Activated CD4-positive, alpha-beta T cell treated with anti-CD3 and anti-CD28 coated beads, Interleukin-2, Interleukin-6, amounts not matched to agents 100 ng/mL and 50 ng/mL, durations not matched to agents 16 hours and 8 hours (primary cell): Measurements from ENCODE around the gene ABHD10.
A peak's percentile ranks its signal among the peaks of the same experiment; 100 is the strongest.

Experiments
- DNase-seq: peaks from one replicate; pipeline ENCODE4 v3.0.0-alpha.2; 2020

ABHD10 gene

GRCh38 chr3:111967068-111967467 lies 11.8 kb upstream of the ABHD10 start:
- no peak for DNase-seq

GRCh38 chr3:111967651-111968274 lies 11.1 kb upstream of the ABHD10 start:
- peak; percentile 89 for DNase-seq

GRCh38 chr3:111968319-111969054 lies 10.3 kb upstream of the ABHD10 start:
- DNase-seq: no peak

DNA sequence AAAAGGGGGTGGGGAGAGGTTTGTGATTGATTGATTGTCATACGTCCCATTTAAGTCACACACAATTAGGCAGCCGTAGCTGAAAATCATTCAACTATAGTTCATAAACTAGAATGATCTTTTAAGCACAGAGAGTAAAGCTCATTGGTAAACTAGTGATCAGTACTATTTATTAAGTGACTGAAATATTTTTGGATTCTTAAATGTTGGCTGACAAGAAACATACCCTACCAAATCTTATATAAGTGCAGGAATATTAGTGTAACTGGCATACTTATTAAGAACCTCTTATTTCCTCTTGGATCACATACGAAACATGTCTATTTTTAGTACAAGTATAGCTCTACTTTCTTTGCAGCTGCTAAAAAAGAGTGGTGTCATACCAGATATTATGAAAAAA lies 8.4 kb upstream of the ABHD10 start:
- no peak for DNase-seq

GRCh38 chr3:111971533-111972130 lies 7.2 kb upstream of the ABHD10 start:
- no peak for DNase-seq

DNA sequence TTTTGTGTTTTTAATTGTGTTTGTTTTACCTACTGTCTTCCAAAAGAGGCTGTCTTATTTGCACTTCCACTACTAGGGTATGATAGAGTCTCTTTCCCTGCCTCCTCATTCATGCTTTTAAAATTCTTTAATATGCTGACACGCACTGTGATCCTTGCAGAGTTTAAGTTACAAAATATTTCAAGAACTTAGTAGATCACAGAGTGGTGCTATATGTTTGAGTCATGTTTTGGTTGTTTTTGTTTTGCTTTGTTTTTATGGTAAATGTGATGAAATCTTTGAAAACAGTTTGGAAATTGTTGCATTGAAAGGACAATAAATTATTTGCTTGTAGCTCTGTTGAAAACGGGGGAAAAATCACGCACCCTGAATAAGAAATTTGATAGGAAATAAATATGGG lies 5.9 kb upstream of the ABHD10 start:
- no peak for DNase-seq

- no peak for DNase-seq
Measured at GRCh38 chr3:111975131-111975530, 3.7 kb upstream of the ABHD10 start.

- DNase-seq: no peak
Measured at GRCh38 chr3:111976254-111976653, 2.6 kb upstream of the ABHD10 start.

DNA sequence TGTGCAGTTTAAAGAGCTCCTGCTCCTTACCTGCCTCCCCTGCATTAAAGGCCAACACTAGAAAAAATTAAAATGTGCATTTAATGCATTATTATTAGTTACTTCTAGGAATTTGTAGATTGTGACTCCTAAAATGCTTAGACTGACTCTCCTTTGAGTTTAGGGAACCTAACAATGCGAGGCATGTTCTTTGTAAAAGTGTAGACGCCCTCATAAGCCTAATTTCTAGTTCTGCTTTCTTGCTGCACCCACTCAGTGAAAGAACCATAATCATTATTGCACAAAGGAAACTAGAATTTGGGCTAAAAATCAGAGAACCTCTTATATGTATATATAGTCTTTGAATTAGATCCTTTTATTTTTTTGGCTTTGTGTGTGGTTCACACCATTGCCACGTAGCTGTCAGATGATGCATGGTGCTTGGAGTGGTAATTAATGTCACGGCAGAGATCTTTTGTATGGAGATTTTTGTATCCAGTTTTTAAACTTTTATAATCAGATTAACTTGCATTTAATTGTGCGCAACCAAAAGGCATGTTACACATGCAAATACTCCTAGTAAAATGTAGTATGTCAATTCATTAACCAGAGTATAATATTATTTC lies 710 bp downstream of the ABHD10 start:
- DNase-seq: peak; percentile 25

DNA sequence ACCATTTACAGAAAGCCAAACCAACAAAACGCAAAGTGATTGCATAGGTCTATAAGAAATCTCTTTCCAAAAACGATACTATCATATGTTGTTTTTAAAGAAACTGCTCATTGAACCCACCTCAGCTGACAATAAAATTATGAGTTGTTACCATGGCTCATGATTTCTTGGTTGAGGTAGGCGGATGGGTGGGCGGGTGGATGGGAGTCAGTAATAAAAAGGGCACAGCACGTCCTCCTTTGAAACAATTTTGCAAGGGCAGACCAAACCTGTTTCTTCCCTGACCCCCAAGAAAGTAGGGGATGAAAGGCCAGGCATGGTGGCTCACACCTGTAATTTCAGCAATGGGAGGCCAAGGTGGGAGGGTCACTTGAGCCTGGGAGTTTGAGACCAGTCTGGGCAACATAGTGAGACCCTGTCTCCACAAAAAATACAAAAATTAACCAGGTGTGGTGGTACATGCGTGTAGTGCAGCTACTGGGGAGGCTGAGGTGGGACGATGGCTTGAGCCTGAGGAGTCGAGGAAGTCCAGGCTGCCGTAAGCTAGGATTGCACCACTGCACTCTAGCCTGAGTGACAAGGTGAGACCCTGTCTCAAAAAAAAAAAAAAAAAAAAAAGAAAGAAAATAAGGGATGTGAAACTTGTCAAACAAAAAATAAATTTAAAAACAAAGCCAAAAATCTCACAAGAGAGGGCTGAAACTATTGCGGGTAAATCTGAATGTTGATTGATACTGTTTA lies 2.1 kb downstream of the ABHD10 start:
- DNase-seq: no peak

- no peak for DNase-seq
Measured at GRCh38 chr3:111981457-111981763, 2.6 kb downstream of the ABHD10 start.

DNA sequence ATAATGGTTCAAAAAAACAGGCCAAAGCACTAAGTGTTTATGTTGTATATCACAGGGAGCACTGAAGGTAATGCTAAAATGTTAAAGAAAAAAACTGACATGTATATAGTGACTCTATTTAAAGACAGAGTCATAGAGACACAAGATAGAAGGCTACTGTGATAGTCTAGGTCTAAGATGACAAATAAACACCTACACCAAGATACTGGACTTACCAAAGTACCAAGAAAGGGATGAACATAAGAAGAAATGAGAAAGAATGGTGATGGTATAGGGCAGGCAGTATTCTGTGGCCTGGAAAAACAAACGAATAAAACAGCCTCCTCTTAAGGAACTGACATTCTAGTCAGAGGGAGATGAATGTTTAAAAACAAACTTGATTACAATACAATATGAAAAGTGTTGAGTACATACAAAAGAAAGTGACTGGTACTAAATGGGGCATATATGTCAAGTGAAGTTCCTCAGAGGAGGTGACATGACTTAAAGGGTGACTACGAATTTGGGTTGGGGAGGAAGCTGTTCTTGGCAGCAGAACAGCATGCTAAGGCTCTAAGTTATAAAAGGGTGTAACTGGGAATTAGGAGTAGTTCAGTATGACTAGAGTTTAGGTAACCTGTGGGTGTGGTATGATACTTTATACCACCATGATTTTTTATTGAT lies 5.9 kb downstream of the ABHD10 start:
- no peak for DNase-seq

- no peak for DNase-seq
Measured at GRCh38 chr3:111986800-111987199, 8.0 kb downstream of the ABHD10 start.

- peak; percentile 60 for DNase-seq
Measured at GRCh38 chr3:111989061-111989678, 10.3 kb downstream of the ABHD10 start.

- no peak for DNase-seq
Measured at GRCh38 chr3:111993038-111993437, 14.2 kb downstream of the ABHD10 start.

DNA sequence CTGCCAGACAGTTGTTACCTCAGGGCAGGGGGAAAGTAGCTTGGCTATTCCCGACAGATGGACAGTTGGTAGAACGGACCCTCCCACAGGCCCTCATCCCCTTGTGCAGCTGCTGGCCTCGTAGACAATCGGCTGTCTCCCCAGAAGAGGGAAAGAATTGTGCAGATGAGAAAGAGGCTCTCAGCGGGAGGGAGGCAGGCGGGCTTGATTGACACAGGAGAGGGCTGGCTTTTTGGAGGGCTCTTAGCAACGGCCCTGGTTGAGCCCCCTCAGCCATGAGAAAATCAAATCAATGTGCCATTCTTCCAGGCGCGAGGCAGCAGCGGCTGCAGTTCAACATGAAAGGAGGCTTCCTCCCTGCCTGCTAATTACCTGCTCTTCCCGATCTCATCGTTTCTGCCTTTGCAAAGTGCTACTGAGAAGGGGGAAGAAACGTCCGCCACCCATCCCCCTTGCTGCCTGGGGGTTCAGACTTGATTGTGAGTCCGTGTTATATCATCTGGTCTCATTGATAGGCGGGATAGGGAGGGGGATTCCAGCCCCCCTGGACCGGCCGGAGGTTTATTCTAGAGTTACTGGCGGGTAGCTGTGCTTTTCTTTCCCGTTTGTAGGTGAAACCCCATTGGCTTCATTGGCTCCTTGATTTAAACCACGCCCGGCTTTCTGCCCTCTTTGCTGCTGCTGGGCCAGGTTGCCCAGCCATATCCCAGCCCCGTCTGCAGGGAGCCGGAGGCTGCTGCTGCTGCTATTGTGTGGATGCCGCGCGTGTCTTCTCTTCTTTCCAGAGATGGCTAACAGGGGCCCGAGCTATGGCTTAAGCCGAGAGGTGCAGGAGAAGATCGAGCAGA lies 20.0 kb downstream of the ABHD10 start, which contains the start of gene TAGLN3:
Gene TAGLN3 (plus strand): TSS at position 287 of the 848 bp plus-strand sequence. CDS start 501 bp downstream, at position 788.
- no peak for DNase-seq

DNA sequence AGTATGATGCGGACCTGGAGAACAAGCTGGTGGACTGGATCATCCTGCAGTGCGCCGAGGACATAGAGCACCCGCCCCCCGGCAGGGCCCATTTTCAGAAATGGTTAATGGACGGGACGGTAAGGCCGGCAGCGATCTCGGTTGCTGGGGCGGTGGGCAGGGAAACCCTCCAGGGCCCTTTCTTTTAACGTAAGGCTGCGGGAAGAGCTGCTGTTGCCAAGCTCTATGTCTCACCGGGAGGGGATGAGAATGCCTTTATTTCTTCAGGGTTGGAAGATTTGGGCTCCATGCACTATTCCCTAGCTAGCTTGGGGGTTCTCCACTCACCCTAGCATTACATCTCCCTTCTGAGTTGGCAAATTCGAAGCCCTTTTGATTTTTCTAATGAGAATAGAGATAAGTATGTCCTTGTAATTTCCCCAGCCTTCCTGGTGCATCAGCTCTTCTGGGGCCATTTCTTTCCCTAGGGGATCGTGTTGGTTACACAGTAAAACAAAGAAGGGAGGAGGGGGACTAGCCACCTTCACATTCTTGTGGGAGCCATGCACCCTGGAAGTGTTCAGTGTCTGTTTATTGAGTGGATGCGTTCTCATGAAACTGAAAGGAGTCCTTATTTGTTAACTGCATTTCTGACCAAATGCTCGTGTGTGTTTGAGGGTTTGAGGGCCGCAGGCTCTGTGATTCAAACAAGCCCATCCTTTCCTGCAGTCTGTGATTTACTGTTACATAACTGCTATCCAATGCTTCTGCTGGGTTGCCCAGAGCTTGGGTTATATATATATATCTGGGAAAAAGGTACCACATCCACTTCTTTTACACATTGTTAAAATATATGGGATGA lies 20.9 kb downstream of the ABHD10 start:
- DNase-seq: no peak

- no peak for DNase-seq
Measured at GRCh38 chr3:112000367-112000771, 21.5 kb downstream of the ABHD10 start.

- DNase-seq: no peak
Measured at GRCh38 chr3:112000966-112001365, 22.1 kb downstream of the ABHD10 start.

- peak; percentile 40 for DNase-seq
Measured at GRCh38 chr3:112001526-112001925, 22.7 kb downstream of the ABHD10 start.
